ENCODE data around the gene ATP9B.
"Not testable (repeated sequence)": the region's sequence is repeated elsewhere in the genome, so short reads cannot be mapped to it uniquely, and the experiment has no call there.

The ATP9B gene

GRCh38 chr18:79151191-79151590, 82.0 kb downstream of the ATP9B start:
- no peak for FAIRE-seq

GRCh38 chr18:79156327-79156726, 87.1 kb downstream of the ATP9B start:
- FAIRE-seq, result no peak

- no peak for FAIRE-seq
These were observed 95.5 kb downstream of the ATP9B start for GRCh38 chr18:79164706-79165105.

- no peak for FAIRE-seq
These were observed 97.5 kb downstream of the ATP9B start for GRCh38 chr18:79166702-79167101.

- FAIRE-seq, result no peak
These were observed 98.5 kb downstream of the ATP9B start for GRCh38 chr18:79167526-79168190.

- no peak for FAIRE-seq
These were observed 100.9 kb downstream of the ATP9B start for GRCh38 chr18:79169958-79170555.

- FAIRE-seq, result not testable (repeated sequence)
These were observed 103.1 kb downstream of the ATP9B start for GRCh38 chr18:79172331-79172730.

GRCh38 chr18:79173742-79174141, 104.5 kb downstream of the ATP9B start:
- FAIRE-seq, result no peak

GRCh38 chr18:79178113-79178531, 108.9 kb downstream of the ATP9B start:
- no peak for FAIRE-seq

- FAIRE-seq, result no peak
These were observed 113.0 kb downstream of the ATP9B start for GRCh38 chr18:79182047-79182713.

- FAIRE-seq, result no peak
These were observed 116.5 kb downstream of the ATP9B start for GRCh38 chr18:79185648-79186047.

- no peak for FAIRE-seq
These were observed 117.5 kb downstream of the ATP9B start for GRCh38 chr18:79186649-79187048.

- no peak for FAIRE-seq
These were observed 118.5 kb downstream of the ATP9B start for GRCh38 chr18:79187532-79188277.

- FAIRE-seq, result no peak
These were observed 122.2 kb downstream of the ATP9B start for GRCh38 chr18:79191418-79191817.

GRCh38 chr18:79191956-79192355, 122.8 kb downstream of the ATP9B start:
- FAIRE-seq, result no peak

- no peak for FAIRE-seq
These were observed 124.6 kb downstream of the ATP9B start for GRCh38 chr18:79193826-79194225.

- FAIRE-seq, result no peak
These were observed 126.8 kb downstream of the ATP9B start for GRCh38 chr18:79195716-79196683.

GRCh38 chr18:79197531-79197930, 128.3 kb downstream of the ATP9B start:
- FAIRE-seq, result no peak

GRCh38 chr18:79199691-79200374, 130.6 kb downstream of the ATP9B start:
- FAIRE-seq, result no peak

- FAIRE-seq, result no peak
These were observed 131.5 kb downstream of the ATP9B start for GRCh38 chr18:79200546-79201268.

Data from colon (tissue), 2 donors.